GM10248 (cell line): Measurements from ENCODE around the gene PRIM1.
"Not testable (repeated sequence)": the region's sequence is repeated elsewhere in the genome, so short reads cannot be mapped to it uniquely, and the experiment has no call there.

Experiments used
- CTCF ChIA-PET: fragments of 300-600 bp; sonication (Branson Sonifier 250); formaldehyde crosslinking; extraction: SDS; loops from one replicate; lab custom pipeline; 2021; ENCODE audit warnings: antibody characterized with exemption; lab: Yijun Ruan, JAX
- POLR2A ChIA-PET: fragments of 350-650 bp; sonication (Branson Sonifier 250); formaldehyde crosslinking; extraction: SDS; loops from one replicate; lab custom pipeline; 2020; ENCODE audit warnings: antibody characterized with exemption; lab: Yijun Ruan, JAX
- DNase-seq: peaks from one replicate; pipeline ENCODE4 v3.0.0; 2012; ENCODE audit errors: extremely low spot score
- TF ChIP-seq, protein P1 (sequence below): IDR thresholded peaks from 2 replicates; pipeline ENCODE4 v1.5.1; 2012; ENCODE audit warnings: mild to moderate bottlenecking, low read depth; ENCODE audit errors: extremely low read depth, missing control alignments, control extremely low read depth

Gene PRIM1

GRCh38 chr12:56761812-56762211, 9.7 kb upstream of the PRIM1 start:
- POLR2A ChIA-PET: no interaction called here

GRCh38 chr12:56760460-56760859, 8.3 kb upstream of the PRIM1 start:
- no peak for DNase-seq
- CTCF ChIA-PET: interaction anchor here (1.1 to 14.8 kb wide), 5 partner anchors 9 to 352 kb away, joined by 3 to 148 read pairs (median 5); partner anchors contain the start of gene ZBTB39
- POLR2A ChIA-PET: no interaction called here
- TF ChIP-seq, protein P1, sequence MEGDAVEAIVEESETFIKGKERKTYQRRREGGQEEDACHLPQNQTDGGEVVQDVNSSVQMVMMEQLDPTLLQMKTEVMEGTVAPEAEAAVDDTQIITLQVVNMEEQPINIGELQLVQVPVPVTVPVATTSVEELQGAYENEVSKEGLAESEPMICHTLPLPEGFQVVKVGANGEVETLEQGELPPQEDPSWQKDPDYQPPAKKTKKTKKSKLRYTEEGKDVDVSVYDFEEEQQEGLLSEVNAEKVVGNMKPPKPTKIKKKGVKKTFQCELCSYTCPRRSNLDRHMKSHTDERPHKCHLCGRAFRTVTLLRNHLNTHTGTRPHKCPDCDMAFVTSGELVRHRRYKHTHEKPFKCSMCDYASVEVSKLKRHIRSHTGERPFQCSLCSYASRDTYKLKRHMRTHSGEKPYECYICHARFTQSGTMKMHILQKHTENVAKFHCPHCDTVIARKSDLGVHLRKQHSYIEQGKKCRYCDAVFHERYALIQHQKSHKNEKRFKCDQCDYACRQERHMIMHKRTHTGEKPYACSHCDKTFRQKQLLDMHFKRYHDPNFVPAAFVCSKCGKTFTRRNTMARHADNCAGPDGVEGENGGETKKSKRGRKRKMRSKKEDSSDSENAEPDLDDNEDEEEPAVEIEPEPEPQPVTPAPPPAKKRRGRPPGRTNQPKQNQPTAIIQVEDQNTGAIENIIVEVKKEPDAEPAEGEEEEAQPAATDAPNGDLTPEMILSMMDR: no peak

More at GRCh38 chr12:56761812-56762211, 9.7 kb upstream of the PRIM1 start:
- no peak for DNase-seq
- TF ChIP-seq, protein P1: no peak
- CTCF ChIA-PET: interaction anchor here (1.1 to 14.8 kb wide), 7 partner anchors 226 to 350 kb away, joined by 3 to 148 read pairs (median 3); partner anchors contain the start of gene ZBTB39

GRCh38 chr12:56759263-56759908, 7.3 kb upstream of the PRIM1 start:
- no peak for DNase-seq
- CTCF ChIA-PET: interaction anchor here (0.6 to 14.8 kb wide), 12 partner anchors 10 to 353 kb away, joined by 3 to 148 read pairs (median 4); partner anchors contain the start of gene ZBTB39
- TF ChIP-seq, protein P1: no peak
- POLR2A ChIA-PET: no interaction called here

GRCh38 chr12:56758728-56759262, 6.7 kb upstream of the PRIM1 start:
- TF ChIP-seq, protein P1: no peak
- CTCF ChIA-PET: interaction anchor here (0.6 to 14.8 kb wide), 13 partner anchors 8 to 354 kb away, joined by 3 to 148 read pairs (median 4); partner anchors contain the start of gene ZBTB39
- POLR2A ChIA-PET: no interaction called here

DNA sequence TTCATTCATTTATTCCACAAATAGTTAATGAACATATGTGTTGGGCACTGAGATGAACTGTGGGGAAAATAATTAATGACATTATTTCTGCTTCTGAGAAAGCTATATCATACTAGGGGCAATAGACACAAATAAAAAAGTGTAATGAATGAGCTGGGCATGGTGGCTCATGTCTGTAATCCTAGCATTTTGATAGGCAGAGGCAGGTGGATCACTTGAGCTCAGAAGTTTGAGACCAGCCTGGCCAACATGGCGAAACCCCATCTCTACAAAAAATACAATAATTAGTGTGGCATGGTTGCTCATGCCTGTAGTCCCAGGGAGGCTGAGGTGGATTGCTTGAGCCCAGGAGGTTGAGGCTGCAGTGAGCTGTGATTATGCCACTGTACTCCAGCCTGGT, 5.8 kb upstream of the PRIM1 start:
- CTCF ChIA-PET: interaction anchor here (0.7 to 14.8 kb wide), 14 partner anchors 9 to 424 kb away, joined by 3 to 148 read pairs (median 4); partner anchors contain the start of genes STAT6 and ZBTB39
- DNase-seq, POLR2A ChIA-PET: not testable (repeated sequence)

More at GRCh38 chr12:56758728-56759262, 6.7 kb upstream of the PRIM1 start:
- DNase-seq: no peak

GRCh38 chr12:56753566-56753965, 1.4 kb upstream of the PRIM1 start:
- DNase-seq: no peak
- POLR2A ChIA-PET: no interaction called here
- TF ChIP-seq, protein P1: no peak
- CTCF ChIA-PET: interaction anchor here (1.1 to 14.8 kb wide), 4 partner anchors 13 to 248 kb away, joined by 3 to 148 read pairs (median 44); partner anchors contain the start of gene ZBTB39

DNA sequence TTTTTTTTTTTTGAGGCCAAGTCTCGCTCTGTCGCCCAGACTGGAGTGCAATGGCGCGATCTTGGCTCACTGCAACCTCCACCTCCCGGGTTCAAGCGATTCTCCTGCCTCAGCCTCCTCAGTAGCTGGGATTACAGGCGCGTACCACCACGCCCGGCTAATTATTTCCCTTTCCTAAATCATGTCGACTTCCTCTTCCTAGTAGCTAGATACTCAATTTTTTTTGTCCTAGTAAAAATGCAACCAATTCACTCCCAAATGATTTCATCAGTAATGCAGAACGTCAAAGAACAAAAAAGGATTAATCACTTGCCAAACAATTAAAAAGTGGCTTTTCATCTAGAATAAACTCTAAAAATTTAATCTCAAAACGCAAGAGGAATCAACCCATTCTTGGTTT, 1.5 kb downstream of the PRIM1 start:
- DNase-seq, POLR2A ChIA-PET: not testable (repeated sequence)
- CTCF ChIA-PET: interaction anchor here (1.5 kb wide), 1 partner anchor 10 kb away, joined by 4 read pairs; no protein-coding TSS in a partner anchor
